CD14-positive monocyte (primary cell): ENCODE measurements around the gene PITPNM1. TPM values are rescaled to one million over a fixed set of nuclear protein-coding genes. Genes with fewer than 3 reads are reported as not detected.

ENCODE experiments used
- DNase-seq, 3 donors: peaks; one replicate each; pipeline ENCODE4 v3.0.0-alpha.2; 2011 to 2022
- H2AFZ ChIP-seq: 2 replicates; pipeline ENCODE4 v1.6.0; 2012; ENCODE audit warnings: mild to moderate bottlenecking, low read depth, low read length, inconsistent platforms; ENCODE audit not compliant: insufficient read depth, poor library complexity, severe bottlenecking
- H3K27ac ChIP-seq, 2 donors: 1 replicate in 1 of 2; 2 replicates in 1 of 2; pipeline ENCODE4 v1.5.1; 2012 to 2013; ENCODE audit warnings: low read length in 2 of 2, control low read depth in 1 of 2, inconsistent platforms in 1 of 2, low read depth in 1 of 2, mild to moderate bottlenecking in 1 of 2
- H3K27me3 ChIP-seq, 2 donors: one replicate each; pipeline versions ENCODE4 v1.6.0 to v1.6.1; 2011 to 2013; ENCODE audit warnings: low read length in 2 of 2; ENCODE audit not compliant: control insufficient read depth in 2 of 2, insufficient read depth in 2 of 2
- H3K36me3 ChIP-seq, 2 donors: replicated peaks in 1 of 2; 1 replicate in 1 of 2; 2 replicates in 1 of 2; pipeline versions ENCODE4 v1.5.1 to v1.6.1; 2012 to 2013; ENCODE audit warnings: low read length in 2 of 2, control low read depth in 1 of 2, inconsistent platforms in 1 of 2, mild to moderate bottlenecking in 1 of 2; ENCODE audit not compliant: insufficient read depth in 2 of 2, control insufficient read depth in 1 of 2
- H3K4me1 ChIP-seq, 2 donors: 1 replicate in 1 of 2; 2 replicates in 1 of 2; pipeline versions ENCODE4 v1.5.1 to v1.6.1; 2012 to 2013; ENCODE audit warnings: low read length in 2 of 2, control low read depth in 1 of 2, inconsistent platforms in 1 of 2, mild to moderate bottlenecking in 1 of 2, moderate library complexity in 1 of 2; ENCODE audit not compliant: insufficient read depth in 2 of 2, control insufficient read depth in 1 of 2
- H3K4me2 ChIP-seq: replicated peaks from 2 replicates; pipeline ENCODE3; 2012; ENCODE audit warnings: low read length, moderate library complexity, mild to moderate bottlenecking; ENCODE audit not compliant: poor library complexity, severe bottlenecking; ENCODE audit errors: extremely low read depth
- H3K4me3 ChIP-seq, 3 experiments: fragments of 200-600 bp in 1 of 3; sonication (generic) in 1 of 3; replicated peaks in 1 of 3; 1 replicate in 2 of 3; 2 replicates in 1 of 3; pipeline ENCODE4 v1.5.1; 2011 to 2013; ENCODE audit warnings: low read length in 3 of 3, mild to moderate bottlenecking in 3 of 3, control low read depth in 2 of 3, low read depth in 2 of 3, inconsistent platforms in 1 of 3, moderate library complexity in 1 of 3
- H3K79me2 ChIP-seq: 2 replicates; pipeline ENCODE4 v1.6.0; 2012; ENCODE audit warnings: mild to moderate bottlenecking, control low read depth, inconsistent platforms, low read length, moderate library complexity; ENCODE audit not compliant: insufficient read depth
- H3K9ac ChIP-seq: 2 replicates; pipeline ENCODE4 v1.6.0; 2017; ENCODE audit warnings: low read length, mild to moderate bottlenecking; ENCODE audit not compliant: insufficient read depth, poor library complexity, severe bottlenecking
- H3K9me3 ChIP-seq, 2 donors: replicated peaks in 1 of 2; 1 replicate in 1 of 2; 2 replicates in 1 of 2; pipeline versions ENCODE4 v1.5.1 to v1.6.1; 2012 to 2013; ENCODE audit warnings: low read length in 2 of 2, control low read depth in 1 of 2; ENCODE audit not compliant: control insufficient read depth in 1 of 2, insufficient read depth in 1 of 2
- H4K20me1 ChIP-seq: 2 replicates; pipeline ENCODE4 v1.6.0; 2012; ENCODE audit warnings: mild to moderate bottlenecking, low read length, control low read depth, moderate library complexity; ENCODE audit not compliant: insufficient read depth
- H3K27ac Mint-ChIP-seq, 7 donors: one replicate each; pipeline ENCODE4 v1.8.0; 2020; ENCODE audit warnings: mild to moderate bottlenecking in 7 of 7, mixed read lengths in 7 of 7, moderate library complexity in 6 of 7, inconsistent platforms in 2 of 7
- H3K27me3 Mint-ChIP-seq, 3 donors: one replicate each; pipeline ENCODE4 v1.8.0; 2021 to 2022; ENCODE audit warnings: low read depth in 3 of 3, mild to moderate bottlenecking in 3 of 3, mixed read lengths in 3 of 3, moderate library complexity in 3 of 3, inconsistent platforms in 1 of 3
- H3K36me3 Mint-ChIP-seq, 2 donors: one replicate each; pipeline ENCODE4 v1.8.0; 2020; ENCODE audit warnings: mixed read lengths in 2 of 2, inconsistent platforms in 1 of 2, mild to moderate bottlenecking in 1 of 2
- H3K4me1 Mint-ChIP-seq: one replicate; pipeline ENCODE4 v1.8.0; 2020; ENCODE audit warnings: mild to moderate bottlenecking, mixed read lengths
- H3K4me3 Mint-ChIP-seq, 2 donors: one replicate each; pipeline ENCODE4 v1.8.0; 2020; ENCODE audit warnings: mild to moderate bottlenecking in 2 of 2, mixed read lengths in 2 of 2, moderate library complexity in 1 of 2
- H3K9me3 Mint-ChIP-seq, 7 donors: one replicate each; pipeline ENCODE4 v1.8.0; 2020 to 2022; ENCODE audit warnings: mixed read lengths in 7 of 7, mild to moderate bottlenecking in 6 of 7, moderate library complexity in 6 of 7, inconsistent platforms in 2 of 7
- CTCF ChIP-seq: fragments of 200-600 bp; IDR thresholded peaks from one replicate; pipeline ENCODE4 v1.8.0; 2022; ENCODE audit warnings: antibody characterized with exemption, mild to moderate bottlenecking
- WGBS: methylation state at CpG from one replicate; pipeline ENCODE4 v1.1.5; 2013; ENCODE audit warnings: missing lambda C conversion rate; ENCODE audit not compliant: insufficient coverage; 5-methylcytosine and 5-hydroxymethylcytosine counted together
- intact Hi-C, 2 donors: fragments of 100-400 bp; cut with micrococcal nuclease; formaldehyde crosslinking; loops; one replicate each; pipeline versions ENCODE4 v1.15.0 to v1.15.1; 2023
- polyA plus RNA-seq, 3 donors: library from polyadenylated mRNA; depleted of rRNA in 1 of 3; unstranded in 2 of 3; stranded (reverse) in 1 of 3; fragments of 300-500 nt in 2 of 3; fragments of >200 nt in 1 of 3; fragmentation: Illumina TruSeq in 2 of 3; gene quantifications; 1 replicate in 2 of 3; 2 replicates in 1 of 3; pipeline ENCODE4 v1.2.3, GENCODE V29; 2012 to 2021

Gene PITPNM1
- polyA plus RNA-seq, 3 donors: 11.7 to 122 (median 22.2) TPM

- Mint-ChIP-seq H3K27ac (peak overlapping the region in 3 of 7 donors; percentile 10 to 55 (median 32)), H3K4me3 (no peak overlapping the region), H3K36me3 (peaks cover 66 to 94% of the 10 kb centered on the region in 2 donors), H3K9me3 (no peaks in the 10 kb centered on the region), H3K4me1 (no peaks in the 10 kb centered on the region), H3K27me3 (no peaks in the 10 kb centered on the region)
- intact Hi-C loops: no loop called here
- H3K4me3 ChIP-seq: no peak overlapping the region
- no peak for TF ChIP-seq CTCF
- no peak overlapping the region for H3K27ac ChIP-seq
- peaks cover 97% of the 10 kb centered on the region for H4K20me1 ChIP-seq
- H2AFZ ChIP-seq: no peak overlapping the region
- no peak overlapping the region for H3K9ac ChIP-seq
- H3K9me3 ChIP-seq: no peaks in the 10 kb centered on the region
- H3K27me3 ChIP-seq: no peaks in the 10 kb centered on the region
- H3K4me2 ChIP-seq: no peak overlapping the region
- no peak for DNase-seq
- H3K79me2 ChIP-seq: peaks cover 16% of the 10 kb centered on the region
- peaks cover 83 to 99% of the 10 kb centered on the region in 2 donors for H3K36me3 ChIP-seq
- peaks cover under 1% of the 10 kb centered on the region in 2 donors for H3K4me1 ChIP-seq
- WGBS: 87% methylated on average over 17 of the region's 24 CpGs
Measured at GRCh38 chr11:67491276-67492068, 13.7 kb downstream of the PITPNM1 start.

- H3K4me3 Mint-ChIP-seq: no peak overlapping the region
- Histone ChIP-seq H2AFZ (no peak overlapping the region), H3K36me3 (peaks cover 75 to 94% of the 10 kb centered on the region in 2 donors), H3K27ac (no peak overlapping the region), H3K4me2 (no peak overlapping the region), H3K9ac (no peak overlapping the region), H3K27me3 (no peaks in the 10 kb centered on the region), H4K20me1 (peaks cover 97% of the 10 kb centered on the region), H3K4me3 (no peak overlapping the region), H3K4me1 (peaks cover 8% of the 10 kb centered on the region in 2 donors), H3K79me2 (peaks cover 24% of the 10 kb centered on the region), H3K9me3 (no peaks in the 10 kb centered on the region)
- 97% methylated on average over 9 of the region's 15 CpGs for WGBS
- TF ChIP-seq CTCF: no peak
- DNase-seq: no peak
- no peaks in the 10 kb centered on the region for H3K27me3 Mint-ChIP-seq
- intact Hi-C loops: no loop called here
- H3K36me3 Mint-ChIP-seq: peaks cover 66 to 91% of the 10 kb centered on the region in 2 donors
- no peaks in the 10 kb centered on the region for H3K9me3 Mint-ChIP-seq
- peak overlapping the region in 1 of 7 donors; percentile 55 for H3K27ac Mint-ChIP-seq
- peaks cover 8% of the 10 kb centered on the region for H3K4me1 Mint-ChIP-seq
Measured at GRCh38 chr11:67490727-67491065, 14.5 kb downstream of the PITPNM1 start.
